Measurements from ENCODE around the gene TRMT112.

The TRMT112 gene

GRCh38 chr11:64317325-64317960, at the start of gene TRMT112:
Gene TRMT112 (minus strand): TSS chr11:64317559. CDS start chr11:64317526, 33 bp downstream.
- Histone ChIP-seq H3K27ac (peak within 1 kb of the TSS; percentile 99), H3K27me3 (ENCODE audit: control insufficient read depth, insufficient read depth, low read length) (no peaks in the 10 kb centered on the region), H3K9me3 (ENCODE audit: control insufficient read depth, low read length) (no peaks in the 10 kb centered on the region), H3K4me1 (peaks cover 4% of the 10 kb centered on the region), H3K9ac (peak within 1 kb of the TSS; percentile 89), H3K36me3 (ENCODE audit: control insufficient read depth, insufficient read depth, low read length) (no peaks in the 10 kb centered on the region), H3K4me3 (ENCODE audit: low read depth, low read length) (peak within 1 kb of the TSS; percentile 92), H2AFZ (peak within 1 kb of the TSS; percentile 78), H3K79me2 (no peaks in the 10 kb centered on the region), H3K4me2 (ENCODE audit: low read length) (peak within 1 kb of the TSS; percentile 99)
- TF ChIP-seq, protein P1, sequence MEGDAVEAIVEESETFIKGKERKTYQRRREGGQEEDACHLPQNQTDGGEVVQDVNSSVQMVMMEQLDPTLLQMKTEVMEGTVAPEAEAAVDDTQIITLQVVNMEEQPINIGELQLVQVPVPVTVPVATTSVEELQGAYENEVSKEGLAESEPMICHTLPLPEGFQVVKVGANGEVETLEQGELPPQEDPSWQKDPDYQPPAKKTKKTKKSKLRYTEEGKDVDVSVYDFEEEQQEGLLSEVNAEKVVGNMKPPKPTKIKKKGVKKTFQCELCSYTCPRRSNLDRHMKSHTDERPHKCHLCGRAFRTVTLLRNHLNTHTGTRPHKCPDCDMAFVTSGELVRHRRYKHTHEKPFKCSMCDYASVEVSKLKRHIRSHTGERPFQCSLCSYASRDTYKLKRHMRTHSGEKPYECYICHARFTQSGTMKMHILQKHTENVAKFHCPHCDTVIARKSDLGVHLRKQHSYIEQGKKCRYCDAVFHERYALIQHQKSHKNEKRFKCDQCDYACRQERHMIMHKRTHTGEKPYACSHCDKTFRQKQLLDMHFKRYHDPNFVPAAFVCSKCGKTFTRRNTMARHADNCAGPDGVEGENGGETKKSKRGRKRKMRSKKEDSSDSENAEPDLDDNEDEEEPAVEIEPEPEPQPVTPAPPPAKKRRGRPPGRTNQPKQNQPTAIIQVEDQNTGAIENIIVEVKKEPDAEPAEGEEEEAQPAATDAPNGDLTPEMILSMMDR (IDR thresholded peaks at IDR 0.05), result no peak

DNA sequence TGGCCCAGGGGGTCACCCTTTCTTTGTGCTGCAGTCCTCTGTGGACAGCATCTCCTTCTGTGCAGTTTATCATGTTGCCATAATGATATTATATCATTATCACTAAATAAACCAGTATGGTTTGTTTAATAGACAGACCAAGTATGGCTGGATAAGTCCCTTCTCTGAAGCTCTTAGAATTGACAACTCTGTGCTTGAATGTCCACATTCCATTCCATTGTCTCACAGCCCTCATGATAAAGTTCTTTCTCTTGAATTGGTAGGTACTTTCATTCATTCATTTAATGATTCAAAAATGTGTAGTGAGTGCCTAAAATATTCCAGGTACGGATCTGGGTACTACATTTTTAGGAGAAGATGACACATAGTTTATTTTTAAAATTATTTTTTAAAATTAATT, 49.4 kb upstream of the TRMT112 start:
- Histone ChIP-seq H3K36me3 (ENCODE audit: control insufficient read depth, insufficient read depth, low read length) (no peaks in the 10 kb centered on the region), H3K4me3 (ENCODE audit: low read depth, low read length) (no peak overlapping the region), H2AFZ (no peak overlapping the region), H3K9me3 (ENCODE audit: control insufficient read depth, low read length) (no peaks in the 10 kb centered on the region), H3K4me2 (ENCODE audit: low read length) (no peak overlapping the region), H3K4me1 (no peaks in the 10 kb centered on the region), H3K9ac (no peak overlapping the region), H3K27me3 (ENCODE audit: control insufficient read depth, insufficient read depth, low read length) (no peaks in the 10 kb centered on the region), H3K27ac (no peak overlapping the region), H3K79me2 (no peaks in the 10 kb centered on the region)
- TF ChIP-seq, protein P1 (IDR thresholded peaks at IDR 0.05), result no peak

DNA sequence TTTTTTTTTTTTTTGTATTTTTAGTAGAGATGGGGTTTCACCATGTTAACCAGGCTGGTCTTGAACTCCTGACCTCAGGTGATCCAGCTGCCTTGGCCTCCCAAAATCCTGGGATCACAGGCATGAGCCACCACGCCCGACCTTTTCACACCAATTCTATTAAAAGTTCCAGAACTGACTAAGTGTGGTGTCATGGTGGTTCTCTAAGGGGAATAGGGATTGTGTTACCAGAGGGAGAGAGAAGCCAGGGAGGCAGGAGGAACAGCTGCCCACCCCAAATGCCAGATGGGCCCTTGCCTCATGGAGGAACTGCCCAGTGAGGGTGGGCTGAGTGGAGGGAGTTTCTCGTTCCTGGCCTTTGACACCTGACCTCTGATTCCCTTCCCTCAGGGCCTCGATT, 47.6 kb upstream of the TRMT112 start:
- TF ChIP-seq, protein P1 (IDR thresholded peaks at IDR 0.05), result no peak

DNA sequence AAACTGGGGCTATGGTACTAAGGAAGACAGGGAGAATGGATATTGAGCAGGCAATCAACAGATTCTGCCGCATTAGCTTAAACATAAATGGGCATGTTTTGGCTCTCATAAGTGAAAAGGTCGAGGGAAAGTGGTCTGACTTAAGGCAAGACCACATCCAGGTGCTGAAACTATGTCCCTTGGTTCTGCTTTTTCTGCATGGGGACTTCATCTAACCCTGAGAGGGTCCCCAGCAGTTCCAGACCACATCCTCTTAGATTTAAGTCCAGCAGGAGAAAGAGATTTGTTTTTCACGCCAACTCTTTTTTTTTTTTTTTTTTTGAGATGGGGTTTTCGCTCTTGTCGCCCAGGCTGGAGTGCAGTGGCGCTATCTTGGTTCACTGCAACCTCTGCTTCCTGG, 47.1 kb upstream of the TRMT112 start:
- H3K4me3 ChIP-seq (ENCODE audit: low read depth, low read length), result no peak overlapping the region
- no peaks in the 10 kb centered on the region for H3K36me3 ChIP-seq (ENCODE audit: control insufficient read depth, insufficient read depth, low read length)
- no peak overlapping the region for H3K9ac ChIP-seq
- H3K9me3 ChIP-seq (ENCODE audit: control insufficient read depth, low read length), result no peaks in the 10 kb centered on the region
- no peaks in the 10 kb centered on the region for H3K4me1 ChIP-seq
- H3K4me2 ChIP-seq (ENCODE audit: low read length), result no peak overlapping the region
- H3K79me2 ChIP-seq, result no peaks in the 10 kb centered on the region
- no peak overlapping the region for H2AFZ ChIP-seq
- TF ChIP-seq, protein P1 (IDR thresholded peaks at IDR 0.05), result no peak
- H3K27ac ChIP-seq, result no peak overlapping the region
- H3K27me3 ChIP-seq (ENCODE audit: control insufficient read depth, insufficient read depth, low read length), result no peaks in the 10 kb centered on the region

More for the DNA sequence above, 47.6 kb upstream of the TRMT112 start:
- Histone ChIP-seq H3K9me3 (ENCODE audit: control insufficient read depth, low read length) (no peaks in the 10 kb centered on the region), H2AFZ (no peak overlapping the region), H3K27me3 (ENCODE audit: control insufficient read depth, insufficient read depth, low read length) (no peaks in the 10 kb centered on the region), H3K9ac (no peak overlapping the region), H3K4me3 (ENCODE audit: low read depth, low read length) (no peak overlapping the region), H3K4me2 (ENCODE audit: low read length) (no peak overlapping the region), H3K36me3 (ENCODE audit: control insufficient read depth, insufficient read depth, low read length) (no peaks in the 10 kb centered on the region), H3K79me2 (no peaks in the 10 kb centered on the region), H3K4me1 (no peaks in the 10 kb centered on the region), H3K27ac (no peak overlapping the region)

DNA sequence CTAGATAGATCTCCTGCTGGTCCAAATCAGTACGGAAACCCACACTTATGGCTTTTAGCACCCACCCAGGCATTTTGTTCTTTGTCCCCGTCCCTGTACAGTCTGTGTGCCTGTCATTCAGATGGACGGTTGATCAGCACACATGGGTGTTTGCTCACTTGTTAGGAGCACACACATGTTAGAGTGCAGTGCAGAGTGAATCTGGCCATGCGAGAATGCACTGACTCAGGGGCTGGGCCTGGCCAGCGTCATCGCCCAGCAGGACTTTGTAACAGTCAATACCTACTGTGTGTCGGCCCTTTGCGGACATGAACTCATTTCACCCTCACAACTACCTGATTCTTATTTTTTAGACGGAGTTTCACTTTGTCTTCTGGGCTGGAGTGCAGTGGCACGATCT, 45.0 kb upstream of the TRMT112 start:
- Histone ChIP-seq H3K36me3 (ENCODE audit: control insufficient read depth, insufficient read depth, low read length) (no peaks in the 10 kb centered on the region), H3K9me3 (ENCODE audit: control insufficient read depth, low read length) (no peaks in the 10 kb centered on the region), H3K27ac (no peak overlapping the region), H2AFZ (no peak overlapping the region), H3K4me2 (ENCODE audit: low read length) (no peak overlapping the region), H3K4me3 (ENCODE audit: low read depth, low read length) (no peak overlapping the region), H3K27me3 (ENCODE audit: control insufficient read depth, insufficient read depth, low read length) (no peaks in the 10 kb centered on the region), H3K79me2 (no peaks in the 10 kb centered on the region), H3K4me1 (peaks cover 4% of the 10 kb centered on the region), H3K9ac (no peak overlapping the region)
- TF ChIP-seq, protein P1 (IDR thresholded peaks at IDR 0.05), result no peak
